Measurements from ENCODE around the gene ZC3H11A. TPM values are rescaled to one million over a fixed set of nuclear protein-coding genes. Genes with fewer than 3 reads are reported as not detected.

ZC3H11A gene
- total RNA-seq, 1 donor from 2014 or later, result 111 TPM

DNA sequence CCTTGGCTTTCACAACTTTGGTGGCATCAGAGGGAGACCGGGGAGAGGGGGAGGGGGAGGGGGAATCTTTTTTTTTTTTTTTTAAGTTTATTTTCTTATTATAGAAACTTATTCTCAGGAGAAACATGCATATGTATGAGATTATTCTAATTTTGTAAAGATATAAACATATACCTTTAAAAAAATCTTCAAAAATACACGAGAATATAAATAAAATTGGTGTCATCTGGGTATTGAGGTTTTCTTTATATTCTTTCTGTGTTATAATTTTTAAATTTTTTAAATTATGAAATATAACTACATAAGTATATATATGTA lies 47.1 kb downstream of the ZC3H11A start:
- H3K36me3 ChIP-seq, result peaks cover 2 to 34% of the 10 kb centered on the region in 2 donors
- no peak overlapping the region for H3K4me3 ChIP-seq
- peaks cover 4% of the 10 kb centered on the region for H3K4me1 ChIP-seq
- H3K9me3 ChIP-seq, result no peaks in the 10 kb centered on the region
- H3K27me3 ChIP-seq, result no peaks in the 10 kb centered on the region
- TF ChIP-seq POLR2A (IDR thresholded peaks at IDR 0.05), result no peak
- H3K27ac ChIP-seq, result no peak overlapping the region
- intact Hi-C loops (cut with DNase I), result no loop called here
- DNase-seq (ENCODE audit: extremely low spot score in 2 of 2), result no peak

DNA sequence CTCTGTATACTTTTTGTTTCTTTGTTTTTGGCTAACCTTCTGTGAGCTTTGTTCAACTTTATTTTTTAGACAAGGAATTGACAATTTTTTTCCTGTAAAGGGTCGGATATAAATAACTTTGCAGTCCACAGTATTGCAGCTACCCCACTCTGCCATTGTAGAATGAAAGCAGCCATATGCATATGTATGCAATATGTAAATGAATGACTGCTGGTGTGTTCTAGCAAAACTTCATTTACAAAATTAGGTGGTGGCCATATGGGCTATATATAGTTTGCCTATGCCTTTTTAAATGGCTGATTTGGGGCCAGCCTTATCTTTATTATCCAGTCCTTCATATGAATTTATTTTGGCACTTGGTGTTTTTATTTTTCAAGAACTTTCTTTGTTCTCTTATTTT lies 48.0 kb downstream of the ZC3H11A start:
- Histone ChIP-seq H3K9me3 (no peaks in the 10 kb centered on the region), H3K4me3 (no peak overlapping the region), H3K4me1 (peaks cover 4% of the 10 kb centered on the region), H3K27ac (no peak overlapping the region), H3K36me3 (peaks cover 5 to 34% of the 10 kb centered on the region in 2 donors), H3K27me3 (no peaks in the 10 kb centered on the region)
- intact Hi-C loops (cut with DNase I), result no loop called here
- TF ChIP-seq POLR2AphosphoS5 (IDR thresholded peaks at IDR 0.05; ENCODE audit: insufficient read depth in 1 of 2, low read depth in 1 of 2), result no peak
- TF ChIP-seq, protein P1, sequence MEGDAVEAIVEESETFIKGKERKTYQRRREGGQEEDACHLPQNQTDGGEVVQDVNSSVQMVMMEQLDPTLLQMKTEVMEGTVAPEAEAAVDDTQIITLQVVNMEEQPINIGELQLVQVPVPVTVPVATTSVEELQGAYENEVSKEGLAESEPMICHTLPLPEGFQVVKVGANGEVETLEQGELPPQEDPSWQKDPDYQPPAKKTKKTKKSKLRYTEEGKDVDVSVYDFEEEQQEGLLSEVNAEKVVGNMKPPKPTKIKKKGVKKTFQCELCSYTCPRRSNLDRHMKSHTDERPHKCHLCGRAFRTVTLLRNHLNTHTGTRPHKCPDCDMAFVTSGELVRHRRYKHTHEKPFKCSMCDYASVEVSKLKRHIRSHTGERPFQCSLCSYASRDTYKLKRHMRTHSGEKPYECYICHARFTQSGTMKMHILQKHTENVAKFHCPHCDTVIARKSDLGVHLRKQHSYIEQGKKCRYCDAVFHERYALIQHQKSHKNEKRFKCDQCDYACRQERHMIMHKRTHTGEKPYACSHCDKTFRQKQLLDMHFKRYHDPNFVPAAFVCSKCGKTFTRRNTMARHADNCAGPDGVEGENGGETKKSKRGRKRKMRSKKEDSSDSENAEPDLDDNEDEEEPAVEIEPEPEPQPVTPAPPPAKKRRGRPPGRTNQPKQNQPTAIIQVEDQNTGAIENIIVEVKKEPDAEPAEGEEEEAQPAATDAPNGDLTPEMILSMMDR (IDR thresholded peaks at IDR 0.05), result no peak
- TF ChIP-seq POLR2A (IDR thresholded peaks at IDR 0.05), result no peak
- DNase-seq (ENCODE audit: extremely low spot score in 2 of 2), result no peak

Small RNA genes lying within 50 kb of the gene (small RNA-seq; reads per million reads assigned to genes)
- gene ZC3H11A, result 0.77 reads per million

Other genes starting within 250 kb of the ZC3H11A start
- gene ATP2B4, start 168.8 kb upstream of the ZC3H11A start, total RNA-seq, result 101 TPM
- gene LAX1, start 30.4 kb upstream of the ZC3H11A start, total RNA-seq, result 0.49 TPM
- 19.9 TPM for gene ZBED6, start within 50 bp of the ZC3H11A start, total RNA-seq
- 51.1 TPM for gene SNRPE, start 66.0 kb downstream of the ZC3H11A start, total RNA-seq

Data from vagina (tissue), 2 donors.